ENCODE data around the gene RBM12.
"Not testable (repeated sequence)": the region's sequence is repeated elsewhere in the genome, so short reads cannot be mapped to it uniquely, and the experiment has no call there.

Gene RBM12

GRCh38 chr20:35695245-35695749 is 30.6 kb upstream of the RBM12 start:
- H3K4me3 ChIP-seq = no peak overlapping the region
- no peak for DNase-seq (ENCODE audit: low spot score)
- TF ChIP-seq, protein P1, sequence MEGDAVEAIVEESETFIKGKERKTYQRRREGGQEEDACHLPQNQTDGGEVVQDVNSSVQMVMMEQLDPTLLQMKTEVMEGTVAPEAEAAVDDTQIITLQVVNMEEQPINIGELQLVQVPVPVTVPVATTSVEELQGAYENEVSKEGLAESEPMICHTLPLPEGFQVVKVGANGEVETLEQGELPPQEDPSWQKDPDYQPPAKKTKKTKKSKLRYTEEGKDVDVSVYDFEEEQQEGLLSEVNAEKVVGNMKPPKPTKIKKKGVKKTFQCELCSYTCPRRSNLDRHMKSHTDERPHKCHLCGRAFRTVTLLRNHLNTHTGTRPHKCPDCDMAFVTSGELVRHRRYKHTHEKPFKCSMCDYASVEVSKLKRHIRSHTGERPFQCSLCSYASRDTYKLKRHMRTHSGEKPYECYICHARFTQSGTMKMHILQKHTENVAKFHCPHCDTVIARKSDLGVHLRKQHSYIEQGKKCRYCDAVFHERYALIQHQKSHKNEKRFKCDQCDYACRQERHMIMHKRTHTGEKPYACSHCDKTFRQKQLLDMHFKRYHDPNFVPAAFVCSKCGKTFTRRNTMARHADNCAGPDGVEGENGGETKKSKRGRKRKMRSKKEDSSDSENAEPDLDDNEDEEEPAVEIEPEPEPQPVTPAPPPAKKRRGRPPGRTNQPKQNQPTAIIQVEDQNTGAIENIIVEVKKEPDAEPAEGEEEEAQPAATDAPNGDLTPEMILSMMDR (IDR thresholded peaks at IDR 0.05) = no peak
- no peak overlapping the region for H3K27ac ChIP-seq

DNA sequence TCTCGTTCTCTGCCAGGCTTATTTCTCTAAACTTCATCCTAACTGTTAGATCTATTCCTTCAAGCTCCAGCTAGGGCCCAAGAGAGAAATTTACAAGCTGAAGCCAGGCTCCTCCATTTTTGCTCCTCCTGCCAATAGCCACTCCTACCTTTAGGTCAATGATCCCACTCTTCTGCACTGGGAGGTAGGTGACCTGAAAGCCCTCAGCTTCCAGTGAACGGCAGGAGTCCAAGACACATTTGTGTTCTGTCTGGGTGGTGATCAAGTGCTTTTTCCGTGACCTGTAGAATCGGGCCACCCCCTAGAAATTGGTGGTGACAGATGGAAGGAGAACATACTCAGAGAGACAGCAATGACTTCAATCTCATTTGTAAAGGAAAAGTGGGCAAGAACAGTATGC is 25.6 kb upstream of the RBM12 start:
- Histone ChIP-seq H3K4me3 (no peak overlapping the region), H3K27ac (no peak overlapping the region)
- no peak for DNase-seq (ENCODE audit: low spot score)
- TF ChIP-seq, protein P1 (IDR thresholded peaks at IDR 0.05) = no peak

DNA sequence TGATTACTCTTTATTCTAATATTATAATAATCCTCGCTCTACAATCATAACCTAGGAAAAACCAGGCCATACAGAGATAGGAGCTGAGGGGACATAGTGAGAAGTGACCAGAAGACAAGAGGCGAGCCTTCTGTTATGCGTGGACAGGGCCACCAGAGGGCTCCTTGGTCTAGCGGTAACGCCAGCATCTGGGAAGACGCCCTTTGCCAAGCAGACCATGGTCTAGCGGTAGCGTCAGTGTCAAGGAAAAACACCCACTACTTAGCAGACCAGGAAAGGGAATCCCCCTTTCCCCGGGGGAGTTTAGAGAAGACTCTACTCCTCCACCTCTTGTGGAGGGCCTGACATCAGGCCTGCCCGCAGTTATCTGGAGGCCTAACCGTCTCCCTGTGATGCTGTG is 22.2 kb upstream of the RBM12 start:
- not testable (repeated sequence) for H3K4me3 ChIP-seq; DNase-seq (ENCODE audit: low spot score); H3K27ac ChIP-seq

DNA sequence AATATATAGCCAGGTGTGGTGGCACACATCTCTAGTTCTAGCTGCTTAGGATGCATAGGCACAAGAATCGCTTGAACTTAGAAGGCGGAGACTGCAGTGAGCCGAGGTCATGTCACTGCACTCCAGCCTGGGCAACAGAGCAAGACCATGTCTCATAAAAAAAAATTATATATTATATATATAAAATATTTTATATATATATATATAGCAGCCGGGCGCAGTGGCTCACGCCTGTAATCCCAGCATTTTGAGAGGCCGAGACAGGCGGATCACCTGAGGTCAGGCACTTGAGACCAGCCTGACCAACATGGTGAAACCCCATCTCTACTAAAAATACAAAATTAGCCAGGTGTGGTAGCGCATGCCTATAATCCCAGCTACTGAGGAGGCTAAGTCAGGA is 20.7 kb upstream of the RBM12 start:
- not testable (repeated sequence) for H3K4me3 ChIP-seq; DNase-seq (ENCODE audit: low spot score); H3K27ac ChIP-seq

DNA sequence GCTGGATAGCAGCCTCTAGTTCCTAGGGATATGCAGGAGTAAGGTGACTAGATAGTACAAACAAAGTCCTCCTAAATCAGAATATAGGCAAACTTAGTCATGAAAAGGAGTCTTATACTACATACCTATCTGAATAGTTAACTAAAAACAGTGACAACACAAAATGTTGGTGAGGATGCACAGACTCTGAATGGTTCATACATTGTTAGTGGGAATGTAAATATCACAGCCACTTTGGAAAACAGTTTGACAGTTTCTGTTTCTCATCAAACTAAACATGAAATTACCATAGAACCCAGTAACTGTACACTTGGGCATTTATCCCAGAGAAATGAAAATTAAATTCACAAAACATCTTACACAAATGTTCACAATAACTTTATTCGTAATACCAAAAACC is 17.3 kb upstream of the RBM12 start:
- no peak overlapping the region for H3K27ac ChIP-seq
- TF ChIP-seq, protein P1 (IDR thresholded peaks at IDR 0.05) = no peak
- no peak overlapping the region for H3K4me3 ChIP-seq
- DNase-seq (ENCODE audit: low spot score) = no peak

- H3K4me3 ChIP-seq = no peak overlapping the region
- TF ChIP-seq, protein P1 (IDR thresholded peaks at IDR 0.05) = no peak
- no peak overlapping the region for H3K27ac ChIP-seq
- DNase-seq (ENCODE audit: low spot score) = no peak
These were observed 15.9 kb upstream of the RBM12 start for GRCh38 chr20:35680452-35681183.

- TF ChIP-seq, protein P1 (IDR thresholded peaks at IDR 0.05) = no peak
- H3K27ac ChIP-seq = no peak overlapping the region
- DNase-seq (ENCODE audit: low spot score) = no peak
- no peak overlapping the region for H3K4me3 ChIP-seq
These were observed 10.2 kb upstream of the RBM12 start for GRCh38 chr20:35674921-35675320.

- no peak overlapping the region for H3K27ac ChIP-seq
- H3K4me3 ChIP-seq = no peak overlapping the region
- no peak for DNase-seq (ENCODE audit: low spot score)
- TF ChIP-seq, protein P1 (IDR thresholded peaks at IDR 0.05) = no peak
These were observed 9.2 kb upstream of the RBM12 start for GRCh38 chr20:35673884-35674283.
